Lower leg skin (tissue), 3 donors: ENCODE measurements around the gene P2RX4.

Source experiments
- POLR2A ChIP-seq, 2 donors: fragments of 450-650 bp; IDR thresholded peaks; one replicate each; pipeline ENCODE4 v1.6.1; 2016 to 2017; ENCODE audit warnings: antibody characterized with exemption in 2 of 2, mild to moderate bottlenecking in 1 of 2, moderate library complexity in 1 of 2
- TF ChIP-seq, protein P1 (sequence below), 3 donors: fragments of 450-650 bp; IDR thresholded peaks; one replicate each; pipeline ENCODE4 v1.5.1; 2016; ENCODE audit warnings: antibody characterized with exemption in 3 of 3, mild to moderate bottlenecking in 3 of 3, moderate library complexity in 2 of 3

DNA sequence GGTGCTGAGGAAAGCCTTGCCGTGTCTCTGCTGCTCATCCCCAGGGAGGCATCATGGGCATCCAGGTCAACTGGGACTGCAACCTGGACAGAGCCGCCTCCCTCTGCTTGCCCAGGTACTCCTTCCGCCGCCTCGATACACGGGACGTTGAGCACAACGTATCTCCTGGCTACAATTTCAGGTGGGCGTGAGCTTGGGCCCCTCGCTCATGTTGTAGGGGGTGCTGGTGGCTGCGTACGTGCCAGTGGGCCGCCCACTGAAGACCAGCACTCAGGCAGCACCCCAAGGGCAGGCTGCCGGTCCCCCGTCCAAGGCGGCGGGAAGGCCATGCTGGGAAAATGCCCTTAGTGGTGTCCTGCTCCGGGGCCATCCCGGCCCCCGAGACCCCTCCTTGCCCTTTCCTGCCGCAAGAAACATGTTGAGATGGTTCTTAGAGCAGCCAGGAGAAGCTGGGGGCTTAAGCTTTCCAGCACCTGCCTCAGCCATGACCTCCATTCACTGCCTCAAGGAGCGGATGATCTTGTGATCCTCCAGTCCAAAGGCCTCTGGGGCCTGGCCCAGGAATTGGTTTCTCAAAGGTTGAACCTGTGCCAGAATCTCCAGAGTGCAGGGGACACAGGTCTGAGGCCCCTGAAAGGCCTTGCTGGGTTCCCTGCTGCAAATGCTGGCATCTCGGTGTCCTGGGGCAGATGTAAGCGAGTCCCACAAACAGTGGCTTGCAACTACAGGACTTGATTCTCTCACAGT lies 19.2 kb downstream of the P2RX4 start:
- TF ChIP-seq, protein P1, sequence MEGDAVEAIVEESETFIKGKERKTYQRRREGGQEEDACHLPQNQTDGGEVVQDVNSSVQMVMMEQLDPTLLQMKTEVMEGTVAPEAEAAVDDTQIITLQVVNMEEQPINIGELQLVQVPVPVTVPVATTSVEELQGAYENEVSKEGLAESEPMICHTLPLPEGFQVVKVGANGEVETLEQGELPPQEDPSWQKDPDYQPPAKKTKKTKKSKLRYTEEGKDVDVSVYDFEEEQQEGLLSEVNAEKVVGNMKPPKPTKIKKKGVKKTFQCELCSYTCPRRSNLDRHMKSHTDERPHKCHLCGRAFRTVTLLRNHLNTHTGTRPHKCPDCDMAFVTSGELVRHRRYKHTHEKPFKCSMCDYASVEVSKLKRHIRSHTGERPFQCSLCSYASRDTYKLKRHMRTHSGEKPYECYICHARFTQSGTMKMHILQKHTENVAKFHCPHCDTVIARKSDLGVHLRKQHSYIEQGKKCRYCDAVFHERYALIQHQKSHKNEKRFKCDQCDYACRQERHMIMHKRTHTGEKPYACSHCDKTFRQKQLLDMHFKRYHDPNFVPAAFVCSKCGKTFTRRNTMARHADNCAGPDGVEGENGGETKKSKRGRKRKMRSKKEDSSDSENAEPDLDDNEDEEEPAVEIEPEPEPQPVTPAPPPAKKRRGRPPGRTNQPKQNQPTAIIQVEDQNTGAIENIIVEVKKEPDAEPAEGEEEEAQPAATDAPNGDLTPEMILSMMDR (IDR thresholded peaks at IDR 0.05) = no peak
- TF ChIP-seq POLR2A (IDR thresholded peaks at IDR 0.05) = no peak
